Retinal pigment epithelial cell (primary cell): ENCODE results near the gene BACH2.

ENCODE experiments used
- DNase-seq: peaks from one replicate; pipeline ENCODE4 v3.0.0-alpha.2; 2010; ENCODE audit warnings: low read depth
- H3K4me3 ChIP-seq: 2 replicates; pipeline ENCODE4 v1.5.1; 2011; ENCODE audit warnings: mild to moderate bottlenecking, low read length, control low read depth, moderate library complexity
- CTCF ChIP-seq: conservative IDR thresholded peaks from 2 replicates; pipeline ENCODE4 v1.5.1; 2011; ENCODE audit warnings: low read depth, low read length, control low read depth, inconsistent platforms

Gene BACH2

GRCh38 chr6:90315354-90315950 lies 18.8 kb upstream of the BACH2 start:
- no peak for TF ChIP-seq CTCF
- no peak for DNase-seq
- no peak overlapping the region for H3K4me3 ChIP-seq

GRCh38 chr6:90314514-90314913 lies 17.9 kb upstream of the BACH2 start:
- DNase-seq: no peak
- TF ChIP-seq CTCF: no peak
- H3K4me3 ChIP-seq: no peak overlapping the region

GRCh38 chr6:90311569-90311968 lies 14.9 kb upstream of the BACH2 start:
- DNase-seq: no peak
- no peak for TF ChIP-seq CTCF
- no peak overlapping the region for H3K4me3 ChIP-seq

- H3K4me3 ChIP-seq: no peak overlapping the region
- no peak for TF ChIP-seq CTCF
- no peak for DNase-seq
Measured at GRCh38 chr6:90305800-90306448, 9.3 kb upstream of the BACH2 start.

GRCh38 chr6:90304308-90304707 lies 7.7 kb upstream of the BACH2 start:
- H3K4me3 ChIP-seq: no peak overlapping the region
- no peak for DNase-seq
- TF ChIP-seq CTCF: no peak

GRCh38 chr6:90303039-90303438 lies 6.4 kb upstream of the BACH2 start:
- no peak for DNase-seq
- H3K4me3 ChIP-seq: no peak overlapping the region
- TF ChIP-seq CTCF: no peak

- no peak overlapping the region for H3K4me3 ChIP-seq
- no peak for DNase-seq
- no peak for TF ChIP-seq CTCF
Measured at GRCh38 chr6:90302320-90302719, 5.7 kb upstream of the BACH2 start.
